Measurements from ENCODE around the gene TTC12.

The TTC12 gene

GRCh38 chr11:113322158-113322557 lies 7.8 kb downstream of the TTC12 start:
- no peak for DNase-seq (ENCODE audit: low spot score)
- no peak for FAIRE-seq

GRCh38 chr11:113324250-113324649 lies 9.9 kb downstream of the TTC12 start:
- DNase-seq (ENCODE audit: low spot score): no peak
- no peak for FAIRE-seq

GRCh38 chr11:113329725-113330124 lies 15.3 kb downstream of the TTC12 start:
- FAIRE-seq (no peak), DNase-seq (ENCODE audit: low spot score) (no peak)

- no peak for FAIRE-seq
- no peak for DNase-seq (ENCODE audit: low spot score)
These were observed 17.1 kb downstream of the TTC12 start for GRCh38 chr11:113331441-113331840.

- DNase-seq (ENCODE audit: low spot score): no peak
- FAIRE-seq: no peak
These were observed 17.6 kb downstream of the TTC12 start for GRCh38 chr11:113332023-113332422.

- DNase-seq (ENCODE audit: low spot score) (no peak), FAIRE-seq (no peak)
These were observed 18.4 kb downstream of the TTC12 start for GRCh38 chr11:113332638-113333329.

- DNase-seq (ENCODE audit: low spot score) (no peak), FAIRE-seq (no peak)
These were observed 19.8 kb downstream of the TTC12 start for GRCh38 chr11:113334183-113334582.

- DNase-seq (ENCODE audit: low spot score): no peak
- no peak for FAIRE-seq
These were observed 24.3 kb downstream of the TTC12 start for GRCh38 chr11:113338730-113339129.

GRCh38 chr11:113339929-113340589 lies 25.7 kb downstream of the TTC12 start:
- DNase-seq (ENCODE audit: low spot score) (no peak), FAIRE-seq (no peak)

GRCh38 chr11:113341388-113342165 lies 27.2 kb downstream of the TTC12 start:
- DNase-seq (ENCODE audit: low spot score) (no peak), FAIRE-seq (no peak)

- FAIRE-seq (no peak), DNase-seq (ENCODE audit: low spot score) (no peak)
These were observed 31.6 kb downstream of the TTC12 start for GRCh38 chr11:113345978-113346377.

GRCh38 chr11:113349528-113349927 lies 35.1 kb downstream of the TTC12 start:
- no peak for DNase-seq (ENCODE audit: low spot score)
- no peak for FAIRE-seq

GRCh38 chr11:113350336-113351067 lies 36.1 kb downstream of the TTC12 start:
- no peak for DNase-seq (ENCODE audit: low spot score)
- no peak for FAIRE-seq

- no peak for FAIRE-seq
- no peak for DNase-seq (ENCODE audit: low spot score)
These were observed 36.7 kb downstream of the TTC12 start for GRCh38 chr11:113351068-113351450.

- FAIRE-seq: no peak
- no peak for DNase-seq (ENCODE audit: low spot score)
These were observed 37.1 kb downstream of the TTC12 start for GRCh38 chr11:113351480-113351879.

GRCh38 chr11:113356203-113356602 lies 41.8 kb downstream of the TTC12 start:
- no peak for FAIRE-seq
- DNase-seq (ENCODE audit: low spot score): no peak

- no peak for DNase-seq (ENCODE audit: low spot score)
- FAIRE-seq: no peak
These were observed 49.0 kb downstream of the TTC12 start for GRCh38 chr11:113363406-113363805.

- FAIRE-seq (no peak), DNase-seq (ENCODE audit: low spot score) (no peak)
These were observed 49.7 kb downstream of the TTC12 start for GRCh38 chr11:113363996-113364641.

- FAIRE-seq: no peak
These were observed 51.5 kb downstream of the TTC12 start for GRCh38 chr11:113365895-113366294.

GRCh38 chr11:113369411-113369810 lies 55.0 kb downstream of the TTC12 start:
- FAIRE-seq (no peak), DNase-seq (ENCODE audit: low spot score) (no peak)

More at GRCh38 chr11:113365895-113366294, 51.5 kb downstream of the TTC12 start:
- no peak for DNase-seq (ENCODE audit: low spot score)

GRCh38 chr11:113370634-113371033 lies 56.3 kb downstream of the TTC12 start:
- DNase-seq (ENCODE audit: low spot score) (no peak), FAIRE-seq (no peak)

Data from RCC 7860 (cell line).